GM18511 (cell line): Measurements from ENCODE around the gene RBP7.

Experiments used
- ATAC-seq: cut with Tn5 transposase; IDR thresholded peaks from one replicate; pipeline ENCODE4 v1.9.1; 2021; ENCODE audit warnings: mild to moderate bottlenecking, moderate library complexity; ENCODE audit not compliant: unreplicated experiment

The RBP7 gene

GRCh38 chr1:10064416-10065343 lies 67.7 kb downstream of the RBP7 start:
- no peak for ATAC-seq

GRCh38 chr1:10065344-10065685 lies 68.3 kb downstream of the RBP7 start:
- ATAC-seq, result no peak
